GM23338 (cell line): ENCODE results near the gene RPP25. TPM values are rescaled to one million over a fixed set of nuclear protein-coding genes. Genes with fewer than 3 reads are reported as not detected.

Experiments used
- ATAC-seq: fragments of 200-7000 bp; cut with Tn5 transposase; 3 replicates; pipeline ENCODE4 v1.9.1; 2020
- DNase-seq: peaks from one replicate; pipeline ENCODE4 v3.0.0-alpha.2; 2015; ENCODE audit warnings: low spot score
- H2AFZ ChIP-seq: fragments of 200-600 bp; sonication (generic); 2 replicates; pipeline ENCODE4 v1.8.0; 2016; ENCODE audit warnings: antibody characterized with exemption, mild to moderate bottlenecking, moderate library complexity
- H3F3A ChIP-seq: fragments of 200-600 bp; sonication (generic); replicated peaks from 2 replicates; pipeline ENCODE4 v1.8.0; 2017; ENCODE audit warnings: antibody characterized with exemption, mixed run types, low read depth
- H3K27ac ChIP-seq: fragments of 200-600 bp; sonication (generic); 2 replicates; pipeline ENCODE4 v1.6.1; 2016; ENCODE audit warnings: low read depth
- H3K27me3 ChIP-seq: fragments of 200-600 bp; sonication (generic); 2 replicates; pipeline ENCODE4 v1.8.0; 2016; ENCODE audit warnings: mild to moderate bottlenecking, mixed run types, moderate library complexity; ENCODE audit not compliant: insufficient read depth
- H3K36me3 ChIP-seq: fragments of 200-600 bp; sonication (generic); 2 replicates; pipeline ENCODE4 v1.8.0; 2016; ENCODE audit warnings: mild to moderate bottlenecking; ENCODE audit not compliant: insufficient read depth
- H3K4me1 ChIP-seq: fragments of 200-600 bp; sonication (generic); 2 replicates; pipeline ENCODE4 v1.8.0; 2016; ENCODE audit warnings: mild to moderate bottlenecking, moderate library complexity; ENCODE audit not compliant: insufficient read depth
- H3K4me2 ChIP-seq: fragments of 200-600 bp; sonication (generic); 2 replicates; pipeline ENCODE4 v1.7.1; 2017; ENCODE audit warnings: mixed run types
- H3K4me3 ChIP-seq: fragments of 200-600 bp; sonication (generic); 2 replicates; pipeline ENCODE4 v1.6.1; 2016; ENCODE audit warnings: mixed run types
- H3K79me2 ChIP-seq: fragments of 200-600 bp; sonication (generic); replicated peaks from 2 replicates; pipeline ENCODE4 v1.8.0; 2017; ENCODE audit warnings: mild to moderate bottlenecking; ENCODE audit not compliant: insufficient read depth
- H3K9me2 ChIP-seq: fragments of 200-600 bp; sonication (generic); 2 replicates; pipeline ENCODE4 v1.8.0; 2017; ENCODE audit not compliant: insufficient read depth
- H4K20me1 ChIP-seq: fragments of 200-600 bp; sonication (generic); replicated peaks from 2 replicates; pipeline ENCODE4 v1.8.0; 2017; ENCODE audit warnings: mild to moderate bottlenecking; ENCODE audit not compliant: insufficient read depth
- H3K27ac Mint-ChIP-seq: 2 replicates; pipeline ENCODE4 v1.8.0; 2020; ENCODE audit warnings: inconsistent platforms, mild to moderate bottlenecking, moderate library complexity, mixed read lengths
- H3K27me3 Mint-ChIP-seq: 3 replicates; pipeline ENCODE4 v1.8.0; 2022; ENCODE audit warnings: low read depth, mild to moderate bottlenecking, moderate library complexity, mixed read lengths, inconsistent platforms; ENCODE audit not compliant: insufficient read depth, poor library complexity
- H3K36me3 Mint-ChIP-seq: 3 replicates; pipeline ENCODE4 v1.8.0; 2021; ENCODE audit warnings: low read depth, mild to moderate bottlenecking, inconsistent platforms, moderate library complexity, mixed read lengths
- H3K4me1 Mint-ChIP-seq: 3 replicates; pipeline ENCODE4 v1.8.0; 2020; ENCODE audit warnings: mild to moderate bottlenecking, inconsistent platforms, mixed read lengths
- H3K4me3 Mint-ChIP-seq: 3 replicates; pipeline ENCODE4 v1.8.0; 2021; ENCODE audit warnings: moderate library complexity, mild to moderate bottlenecking, inconsistent platforms, mixed read lengths
- H3K9me3 Mint-ChIP-seq: 3 replicates; pipeline ENCODE4 v1.8.0; 2020; ENCODE audit warnings: moderate library complexity, mild to moderate bottlenecking, inconsistent platforms, mixed read lengths
- CREB1 ChIP-seq: fragments of 250-450 bp; sonication (Bioruptor Pico); IDR thresholded peaks from 2 replicates; pipeline ENCODE4 v1.5.0; 2020; ENCODE audit warnings: low read depth, mild to moderate bottlenecking, moderate library complexity
- EZH2 ChIP-seq: fragments of 200-600 bp; sonication (generic); IDR thresholded peaks from one replicate; pipeline ENCODE4 v1.8.0; 2017; ENCODE audit warnings: antibody characterized with exemption, mild to moderate bottlenecking, low read depth; ENCODE audit not compliant: unreplicated experiment
- EZH2phosphoT487 ChIP-seq: fragments of 200-600 bp; sonication (generic); IDR thresholded peaks from one replicate; pipeline ENCODE4 v1.8.1; 2018; ENCODE audit warnings: antibody characterized with exemption; ENCODE audit not compliant: unreplicated experiment
- NANOG ChIP-seq: IDR thresholded peaks from 2 replicates; pipeline ENCODE4 v1.6.1; 2016; ENCODE audit warnings: antibody characterized with exemption, borderline replicate concordance
- POLR2AphosphoS5 ChIP-seq: IDR thresholded peaks from 2 replicates; pipeline ENCODE4 v1.6.1; 2016; ENCODE audit warnings: antibody characterized with exemption, low read depth
- ZNF114 ChIP-seq: fragments of 250-450 bp; sonication (Bioruptor Pico); IDR thresholded peaks from 2 replicates; pipeline ENCODE4 v1.5.0; 2020; ENCODE audit warnings: mild to moderate bottlenecking, moderate library complexity
- polyA plus RNA-seq: library from polyadenylated mRNA; unstranded; fragments of >200 nt; fragmentation: Nextera tagmentation; extraction: Ambion mirVana; gene quantifications from 2 replicates; pipeline ENCODE4 v1.2.1, GENCODE V29; 2016
- total RNA-seq: library from RNA; depleted of rRNA; stranded (reverse); fragments of >200 nt; shearing (Covaris generic); gene quantifications from 2 replicates; pipeline ENCODE4 v1.2.3, GENCODE V29; 2014
- TF ChIP-seq, protein P1 (sequence below): IDR thresholded peaks from 2 replicates; pipeline ENCODE4 v1.6.1; 2016; ENCODE audit warnings: antibody characterized with exemption
- TF ChIP-seq, protein P2 (sequence below): IDR thresholded peaks from one replicate; pipeline ENCODE4 v1.6.1; 2018; ENCODE audit warnings: antibody characterized with exemption; ENCODE audit not compliant: unreplicated experiment
- TF ChIP-seq, protein P3 (sequence below): fragments of 250-450 bp; sonication (Bioruptor Pico); IDR thresholded peaks from 2 replicates; pipeline ENCODE4 v1.5.0; 2020; ENCODE audit warnings: mild to moderate bottlenecking, moderate library complexity

RPP25 gene
- total and polyA plus RNA-seq, 2 experiments from 2014 or later, result 14.8 to 18.8 TPM

DNA sequence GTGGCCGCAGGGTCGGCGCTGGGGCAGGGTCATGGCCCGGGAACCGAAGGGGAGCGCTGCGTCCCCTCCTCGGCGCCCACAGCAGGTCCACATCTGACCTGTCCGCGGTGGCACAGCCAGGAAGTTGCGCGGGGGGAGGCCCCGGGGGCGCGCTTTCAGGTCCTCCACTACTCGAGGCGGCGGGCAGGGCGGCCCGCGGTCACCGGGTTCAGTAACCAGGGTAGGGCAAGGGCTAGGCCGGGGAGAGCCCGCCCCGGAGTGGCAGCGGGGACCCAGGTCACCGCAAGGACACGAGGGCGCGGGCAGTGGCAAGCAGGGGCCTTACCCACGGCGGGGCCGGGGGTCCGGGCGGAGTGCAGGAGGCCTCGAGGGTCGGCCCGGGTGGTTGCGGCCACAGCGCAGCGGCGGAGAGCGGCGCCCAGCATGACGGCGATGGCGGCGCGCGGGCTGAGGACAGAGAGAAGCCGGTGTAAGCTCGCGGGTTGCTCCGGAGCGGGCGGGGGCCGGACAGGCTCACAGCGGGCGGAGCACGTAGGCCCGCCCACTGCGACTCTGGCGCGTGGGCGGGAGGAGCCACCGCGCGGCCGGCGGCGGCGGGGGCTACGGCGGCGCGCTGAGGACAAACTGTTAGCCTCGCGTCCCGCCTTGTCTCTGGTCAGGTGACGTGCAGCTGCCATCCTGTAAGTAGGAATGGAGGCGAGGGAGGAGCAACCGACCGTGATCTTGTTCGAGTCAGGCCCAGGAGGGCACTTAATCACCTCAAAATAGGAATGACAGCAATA, 18.8 kb downstream of the RPP25 start, which contains the start of gene COX5A:
COX5A (minus strand) TSS at position 484 of the 782 bp plus-strand sequence; CDS start at position 425, 59 bp downstream.
- Histone ChIP-seq H3K27ac (peak within 1 kb of the TSS; percentile 98), H3K36me3 (no peaks in the 10 kb centered on the region), H3K79me2 (peaks cover 49% of the 10 kb centered on the region), H3K4me2 (peak within 1 kb of the TSS; percentile 98), H3F3A (no peaks in the 10 kb centered on the region; the same call in 1 of the 2 replicates), H3K4me3 (peak within 1 kb of the TSS; percentile 91), H3K4me1 (peaks cover 9% of the 10 kb centered on the region), H3K9me2 (no peaks in the 10 kb centered on the region), H3K27me3 (no peaks in the 10 kb centered on the region), H2AFZ (peak within 1 kb of the TSS; percentile 93), H4K20me1 (peaks cover 31% of the 10 kb centered on the region)
- ATAC-seq, result peak; percentile 90
- H3K27ac Mint-ChIP-seq, result peak within 1 kb of the TSS; percentile 91
- TF ChIP-seq CREB1 (CRISPR knock-in tag) (peak; percentile 80), POLR2AphosphoS5 (peak; percentile 95), EZH2phosphoT487 (no peak)
- TF ChIP-seq, protein P1, sequence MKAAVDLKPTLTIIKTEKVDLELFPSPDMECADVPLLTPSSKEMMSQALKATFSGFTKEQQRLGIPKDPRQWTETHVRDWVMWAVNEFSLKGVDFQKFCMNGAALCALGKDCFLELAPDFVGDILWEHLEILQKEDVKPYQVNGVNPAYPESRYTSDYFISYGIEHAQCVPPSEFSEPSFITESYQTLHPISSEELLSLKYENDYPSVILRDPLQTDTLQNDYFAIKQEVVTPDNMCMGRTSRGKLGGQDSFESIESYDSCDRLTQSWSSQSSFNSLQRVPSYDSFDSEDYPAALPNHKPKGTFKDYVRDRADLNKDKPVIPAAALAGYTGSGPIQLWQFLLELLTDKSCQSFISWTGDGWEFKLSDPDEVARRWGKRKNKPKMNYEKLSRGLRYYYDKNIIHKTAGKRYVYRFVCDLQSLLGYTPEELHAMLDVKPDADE, result 0 out of 2 replicates have a peak, but pooled peaks have one; percentile 57
- TF ChIP-seq, protein P2, sequence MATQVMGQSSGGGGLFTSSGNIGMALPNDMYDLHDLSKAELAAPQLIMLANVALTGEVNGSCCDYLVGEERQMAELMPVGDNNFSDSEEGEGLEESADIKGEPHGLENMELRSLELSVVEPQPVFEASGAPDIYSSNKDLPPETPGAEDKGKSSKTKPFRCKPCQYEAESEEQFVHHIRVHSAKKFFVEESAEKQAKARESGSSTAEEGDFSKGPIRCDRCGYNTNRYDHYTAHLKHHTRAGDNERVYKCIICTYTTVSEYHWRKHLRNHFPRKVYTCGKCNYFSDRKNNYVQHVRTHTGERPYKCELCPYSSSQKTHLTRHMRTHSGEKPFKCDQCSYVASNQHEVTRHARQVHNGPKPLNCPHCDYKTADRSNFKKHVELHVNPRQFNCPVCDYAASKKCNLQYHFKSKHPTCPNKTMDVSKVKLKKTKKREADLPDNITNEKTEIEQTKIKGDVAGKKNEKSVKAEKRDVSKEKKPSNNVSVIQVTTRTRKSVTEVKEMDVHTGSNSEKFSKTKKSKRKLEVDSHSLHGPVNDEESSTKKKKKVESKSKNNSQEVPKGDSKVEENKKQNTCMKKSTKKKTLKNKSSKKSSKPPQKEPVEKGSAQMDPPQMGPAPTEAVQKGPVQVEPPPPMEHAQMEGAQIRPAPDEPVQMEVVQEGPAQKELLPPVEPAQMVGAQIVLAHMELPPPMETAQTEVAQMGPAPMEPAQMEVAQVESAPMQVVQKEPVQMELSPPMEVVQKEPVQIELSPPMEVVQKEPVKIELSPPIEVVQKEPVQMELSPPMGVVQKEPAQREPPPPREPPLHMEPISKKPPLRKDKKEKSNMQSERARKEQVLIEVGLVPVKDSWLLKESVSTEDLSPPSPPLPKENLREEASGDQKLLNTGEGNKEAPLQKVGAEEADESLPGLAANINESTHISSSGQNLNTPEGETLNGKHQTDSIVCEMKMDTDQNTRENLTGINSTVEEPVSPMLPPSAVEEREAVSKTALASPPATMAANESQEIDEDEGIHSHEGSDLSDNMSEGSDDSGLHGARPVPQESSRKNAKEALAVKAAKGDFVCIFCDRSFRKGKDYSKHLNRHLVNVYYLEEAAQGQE, result no peak
- H3K27me3 Mint-ChIP-seq, result peaks cover 8% of the 10 kb centered on the region
- H3K4me3 Mint-ChIP-seq, result peak within 1 kb of the TSS; percentile 98
- H3K9me3 Mint-ChIP-seq, result no peaks in the 10 kb centered on the region
- H3K4me1 Mint-ChIP-seq, result peaks cover 6% of the 10 kb centered on the region; the same call in 2 of the 3 replicates
- H3K36me3 Mint-ChIP-seq, result peaks cover 18% of the 10 kb centered on the region; the same call in 2 of the 3 replicates
- DNase-seq, result peak; percentile 98

DNA sequence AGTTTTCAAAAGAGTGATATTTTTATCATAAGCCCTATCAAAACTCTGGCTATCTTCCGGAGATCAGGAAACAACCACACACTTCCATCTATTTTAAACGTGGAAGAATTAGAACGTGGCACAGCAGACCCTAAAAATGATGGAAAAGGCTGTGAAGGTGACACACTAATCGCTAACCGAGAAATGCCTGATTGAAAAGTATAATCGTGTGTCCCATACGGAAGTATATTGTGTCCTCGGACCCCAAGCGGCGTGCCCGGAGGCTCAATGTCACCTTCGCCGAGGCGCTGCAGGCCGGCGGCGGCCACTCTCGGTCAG, 19.3 kb downstream of the RPP25 start:
- Histone ChIP-seq H3K4me1 (peaks cover 9% of the 10 kb centered on the region), H3K27ac (peak overlapping the region; percentile 96), H3K4me3 (peak overlapping the region; percentile 91), H3K27me3 (no peaks in the 10 kb centered on the region), H3K79me2 (peaks cover 55% of the 10 kb centered on the region), H3K9me2 (no peaks in the 10 kb centered on the region), H2AFZ (0 out of 2 replicates have a peak overlapping the region, but pooled peaks have one; percentile 84), H3F3A (no peaks in the 10 kb centered on the region; the same call in 1 of the 2 replicates), H4K20me1 (peaks cover 37% of the 10 kb centered on the region), H3K4me2 (peak overlapping the region; percentile 98), H3K36me3 (peaks cover 3% of the 10 kb centered on the region; the same call in 1 of the 2 replicates)
- H3K27me3 Mint-ChIP-seq, result peaks cover 10% of the 10 kb centered on the region
- peaks cover 21% of the 10 kb centered on the region; the same call in 2 of the 3 replicates for H3K36me3 Mint-ChIP-seq
- H3K4me1 Mint-ChIP-seq, result peaks cover 6% of the 10 kb centered on the region; the same call in 2 of the 3 replicates
- DNase-seq (no peak), ATAC-seq (no peak)
- H3K4me3 Mint-ChIP-seq, result peak overlapping the region; percentile 98
- no peaks in the 10 kb centered on the region for H3K9me3 Mint-ChIP-seq
- peak overlapping the region; percentile 91 for H3K27ac Mint-ChIP-seq
- no peak for TF ChIP-seq EZH2phosphoT487
- TF ChIP-seq CREB1 (CRISPR knock-in tag), result no peak
- TF ChIP-seq ZNF114 (CRISPR knock-in tag), result no peak
- TF ChIP-seq, protein P3, sequence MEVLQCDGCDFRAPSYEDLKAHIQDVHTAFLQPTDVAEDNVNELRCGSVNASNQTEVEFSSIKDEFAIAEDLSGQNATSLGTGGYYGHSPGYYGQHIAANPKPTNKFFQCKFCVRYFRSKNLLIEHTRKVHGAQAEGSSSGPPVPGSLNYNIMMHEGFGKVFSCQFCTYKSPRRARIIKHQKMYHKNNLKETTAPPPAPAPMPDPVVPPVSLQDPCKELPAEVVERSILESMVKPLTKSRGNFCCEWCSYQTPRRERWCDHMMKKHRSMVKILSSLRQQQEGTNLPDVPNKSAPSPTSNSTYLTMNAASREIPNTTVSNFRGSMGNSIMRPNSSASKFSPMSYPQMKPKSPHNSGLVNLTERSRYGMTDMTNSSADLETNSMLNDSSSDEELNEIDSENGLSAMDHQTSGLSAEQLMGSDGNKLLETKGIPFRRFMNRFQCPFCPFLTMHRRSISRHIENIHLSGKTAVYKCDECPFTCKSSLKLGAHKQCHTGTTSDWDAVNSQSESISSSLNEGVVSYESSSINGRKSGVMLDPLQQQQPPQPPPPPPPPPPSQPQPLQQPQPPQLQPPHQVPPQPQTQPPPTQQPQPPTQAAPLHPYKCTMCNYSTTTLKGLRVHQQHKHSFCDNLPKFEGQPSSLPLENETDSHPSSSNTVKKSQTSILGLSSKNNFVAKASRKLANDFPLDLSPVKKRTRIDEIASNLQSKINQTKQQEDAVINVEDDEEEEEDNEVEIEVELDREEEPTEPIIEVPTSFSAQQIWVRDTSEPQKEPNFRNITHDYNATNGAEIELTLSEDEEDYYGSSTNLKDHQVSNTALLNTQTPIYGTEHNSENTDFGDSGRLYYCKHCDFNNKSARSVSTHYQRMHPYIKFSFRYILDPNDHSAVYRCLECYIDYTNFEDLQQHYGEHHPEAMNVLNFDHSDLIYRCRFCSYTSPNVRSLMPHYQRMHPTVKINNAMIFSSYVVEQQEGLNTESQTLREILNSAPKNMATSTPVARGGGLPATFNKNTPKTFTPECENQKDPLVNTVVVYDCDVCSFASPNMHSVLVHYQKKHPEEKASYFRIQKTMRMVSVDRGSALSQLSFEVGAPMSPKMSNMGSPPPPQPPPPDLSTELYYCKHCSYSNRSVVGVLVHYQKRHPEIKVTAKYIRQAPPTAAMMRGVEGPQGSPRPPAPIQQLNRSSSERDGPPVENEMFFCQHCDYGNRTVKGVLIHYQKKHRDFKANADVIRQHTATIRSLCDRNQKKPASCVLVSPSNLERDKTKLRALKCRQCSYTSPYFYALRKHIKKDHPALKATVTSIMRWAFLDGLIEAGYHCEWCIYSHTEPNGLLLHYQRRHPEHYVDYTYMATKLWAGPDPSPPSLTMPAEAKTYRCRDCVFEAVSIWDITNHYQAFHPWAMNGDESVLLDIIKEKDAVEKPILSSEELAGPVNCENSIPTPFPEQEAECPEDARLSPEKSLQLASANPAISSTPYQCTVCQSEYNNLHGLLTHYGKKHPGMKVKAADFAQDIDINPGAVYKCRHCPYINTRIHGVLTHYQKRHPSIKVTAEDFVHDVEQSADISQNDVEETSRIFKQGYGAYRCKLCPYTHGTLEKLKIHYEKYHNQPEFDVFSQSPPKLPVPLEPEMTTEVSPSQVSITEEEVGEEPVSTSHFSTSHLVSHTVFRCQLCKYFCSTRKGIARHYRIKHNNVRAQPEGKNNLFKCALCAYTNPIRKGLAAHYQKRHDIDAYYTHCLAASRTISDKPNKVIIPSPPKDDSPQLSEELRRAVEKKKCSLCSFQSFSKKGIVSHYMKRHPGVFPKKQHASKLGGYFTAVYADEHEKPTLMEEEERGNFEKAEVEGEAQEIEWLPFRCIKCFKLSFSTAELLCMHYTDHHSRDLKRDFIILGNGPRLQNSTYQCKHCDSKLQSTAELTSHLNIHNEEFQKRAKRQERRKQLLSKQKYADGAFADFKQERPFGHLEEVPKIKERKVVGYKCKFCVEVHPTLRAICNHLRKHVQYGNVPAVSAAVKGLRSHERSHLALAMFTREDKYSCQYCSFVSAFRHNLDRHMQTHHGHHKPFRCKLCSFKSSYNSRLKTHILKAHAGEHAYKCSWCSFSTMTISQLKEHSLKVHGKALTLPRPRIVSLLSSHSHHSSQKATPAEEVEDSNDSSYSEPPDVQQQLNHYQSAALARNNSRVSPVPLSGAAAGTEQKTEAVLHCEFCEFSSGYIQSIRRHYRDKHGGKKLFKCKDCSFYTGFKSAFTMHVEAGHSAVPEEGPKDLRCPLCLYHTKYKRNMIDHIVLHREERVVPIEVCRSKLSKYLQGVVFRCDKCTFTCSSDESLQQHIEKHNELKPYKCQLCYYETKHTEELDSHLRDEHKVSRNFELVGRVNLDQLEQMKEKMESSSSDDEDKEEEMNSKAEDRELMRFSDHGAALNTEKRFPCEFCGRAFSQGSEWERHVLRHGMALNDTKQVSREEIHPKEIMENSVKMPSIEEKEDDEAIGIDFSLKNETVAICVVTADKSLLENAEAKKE (CRISPR knock-in tag), result no peak
- TF ChIP-seq EZH2, result no peak
- TF ChIP-seq NANOG, result no peak
